Measurements from ENCODE around the gene CDYL2.

DNA sequence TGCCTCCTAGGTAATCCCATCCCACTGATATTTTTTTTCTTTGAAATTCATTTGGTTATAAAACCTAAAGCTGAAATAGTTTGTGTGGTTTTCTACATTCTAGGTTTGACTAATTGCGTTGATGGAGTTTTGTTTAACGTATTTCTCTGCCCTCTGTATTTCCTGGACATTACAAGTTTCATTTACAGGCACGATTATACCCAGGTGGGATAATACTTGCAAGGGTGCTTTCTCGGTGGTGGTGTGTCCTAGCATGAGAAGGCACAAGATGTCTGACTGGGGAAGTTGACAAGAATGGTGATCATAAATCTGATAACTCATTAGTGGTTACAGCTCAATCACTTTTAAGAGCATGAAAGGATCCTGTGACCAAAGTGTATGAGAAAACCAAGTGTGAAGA, 218.6 kb downstream of the CDYL2 start:
- TF ChIP-seq, protein P1, sequence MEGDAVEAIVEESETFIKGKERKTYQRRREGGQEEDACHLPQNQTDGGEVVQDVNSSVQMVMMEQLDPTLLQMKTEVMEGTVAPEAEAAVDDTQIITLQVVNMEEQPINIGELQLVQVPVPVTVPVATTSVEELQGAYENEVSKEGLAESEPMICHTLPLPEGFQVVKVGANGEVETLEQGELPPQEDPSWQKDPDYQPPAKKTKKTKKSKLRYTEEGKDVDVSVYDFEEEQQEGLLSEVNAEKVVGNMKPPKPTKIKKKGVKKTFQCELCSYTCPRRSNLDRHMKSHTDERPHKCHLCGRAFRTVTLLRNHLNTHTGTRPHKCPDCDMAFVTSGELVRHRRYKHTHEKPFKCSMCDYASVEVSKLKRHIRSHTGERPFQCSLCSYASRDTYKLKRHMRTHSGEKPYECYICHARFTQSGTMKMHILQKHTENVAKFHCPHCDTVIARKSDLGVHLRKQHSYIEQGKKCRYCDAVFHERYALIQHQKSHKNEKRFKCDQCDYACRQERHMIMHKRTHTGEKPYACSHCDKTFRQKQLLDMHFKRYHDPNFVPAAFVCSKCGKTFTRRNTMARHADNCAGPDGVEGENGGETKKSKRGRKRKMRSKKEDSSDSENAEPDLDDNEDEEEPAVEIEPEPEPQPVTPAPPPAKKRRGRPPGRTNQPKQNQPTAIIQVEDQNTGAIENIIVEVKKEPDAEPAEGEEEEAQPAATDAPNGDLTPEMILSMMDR (conservative IDR thresholded peaks at IDR 0.05), result no peak
- no peak for TF ChIP-seq ZFX (IDR thresholded peaks at IDR 0.05)

Data from C4-2B (cell line).